Dendritic cell treated with granulocyte-macrophage colony-stimulating factor and Interleukin-4, amounts not matched to agents 40 ng/mL and 50 ng/mL, for 4 days (primary cell): ENCODE measurements around the gene PDIA3.
A peak's percentile ranks its signal among the peaks of the same experiment; 100 is the strongest.
"Not testable (repeated sequence)": the region's sequence is repeated elsewhere in the genome, so short reads cannot be mapped to it uniquely, and the experiment has no call there.

Experiments
- H3K27ac Mint-ChIP-seq: one replicate; pipeline ENCODE4 v1.8.0; 2022; ENCODE audit warnings: mild to moderate bottlenecking, mixed read lengths
- H3K27me3 Mint-ChIP-seq: one replicate; pipeline ENCODE4 v1.8.0; 2022; ENCODE audit warnings: mild to moderate bottlenecking, mixed read lengths
- H3K36me3 Mint-ChIP-seq: one replicate; pipeline ENCODE4 v1.8.0; 2022; ENCODE audit warnings: low read depth, mixed read lengths
- H3K4me1 Mint-ChIP-seq: one replicate; pipeline ENCODE4 v1.8.0; 2022; ENCODE audit warnings: low read depth, mixed read lengths
- H3K4me3 Mint-ChIP-seq: one replicate; pipeline ENCODE4 v1.8.0; 2022; ENCODE audit warnings: mild to moderate bottlenecking, moderate library complexity, mixed read lengths
- H3K9me3 Mint-ChIP-seq: one replicate; pipeline ENCODE4 v1.8.0; 2022; ENCODE audit warnings: mixed read lengths
- intact Hi-C: fragments of 100-400 bp; cut with micrococcal nuclease; formaldehyde crosslinking; loops from one replicate; pipeline ENCODE4 v1.15.0; 2022

PDIA3 gene

DNA sequence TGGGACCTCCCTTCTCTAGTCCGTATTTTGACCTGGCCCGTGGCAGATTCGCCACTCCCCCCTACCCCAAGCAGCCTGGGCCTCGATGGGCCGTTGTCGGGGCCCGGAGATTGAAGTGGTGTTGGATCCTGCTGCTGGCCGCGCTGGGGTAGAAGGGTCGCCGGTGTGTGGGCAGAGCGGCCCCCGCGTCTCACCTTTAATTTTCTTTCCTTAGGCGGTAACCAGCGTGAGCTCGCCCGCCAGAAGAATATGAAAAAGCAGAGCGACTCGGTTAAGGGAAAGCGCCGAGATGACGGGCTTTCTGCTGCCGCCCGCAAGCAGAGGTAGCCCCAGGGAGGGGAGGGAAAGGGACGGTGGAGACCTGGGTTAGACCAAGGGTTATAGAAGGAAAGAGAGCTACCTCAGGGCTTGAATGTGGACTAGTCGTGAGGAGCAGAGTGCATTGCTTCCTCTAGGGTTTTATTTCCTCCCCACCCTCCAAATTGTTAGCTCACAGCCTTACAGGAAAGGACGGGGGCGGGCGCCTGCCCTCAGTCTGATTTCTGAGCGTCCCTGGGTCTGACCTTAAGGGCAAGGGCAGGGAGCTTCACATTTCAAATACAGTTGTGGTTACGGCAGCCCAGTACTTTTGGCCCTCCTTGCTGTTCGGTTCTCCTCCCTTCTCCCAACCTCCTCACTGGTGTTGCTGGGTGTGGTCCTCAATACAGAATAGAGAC lies 46.7 kb downstream of the PDIA3 start:
- Mint-ChIP-seq H3K27me3 (no peaks in the 10 kb centered on the region), H3K4me3 (peak overlapping the region; percentile 82), H3K27ac (peak overlapping the region; percentile 100), H3K36me3 (peaks cover 65% of the 10 kb centered on the region), H3K9me3 (no peaks in the 10 kb centered on the region), H3K4me1 (peaks cover 52% of the 10 kb centered on the region)
- intact Hi-C loops, result loop anchor here (1.0 kb wide), 1 partner anchor 16 kb away; no protein-coding TSS in a partner anchor

DNA sequence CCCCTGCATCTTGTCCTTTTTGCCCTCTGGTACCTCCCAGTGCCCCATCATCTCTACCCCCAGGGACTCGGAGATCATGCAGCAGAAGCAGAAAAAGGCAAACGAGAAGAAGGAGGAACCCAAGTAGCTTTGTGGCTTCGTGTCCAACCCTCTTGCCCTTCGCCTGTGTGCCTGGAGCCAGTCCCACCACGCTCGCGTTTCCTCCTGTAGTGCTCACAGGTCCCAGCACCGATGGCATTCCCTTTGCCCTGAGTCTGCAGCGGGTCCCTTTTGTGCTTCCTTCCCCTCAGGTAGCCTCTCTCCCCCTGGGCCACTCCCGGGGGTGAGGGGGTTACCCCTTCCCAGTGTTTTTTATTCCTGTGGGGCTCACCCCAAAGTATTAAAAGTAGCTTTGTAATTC lies 47.4 kb downstream of the PDIA3 start:
- H3K36me3 Mint-ChIP-seq, result peaks cover 71% of the 10 kb centered on the region
- H3K4me3 Mint-ChIP-seq, result peak overlapping the region; percentile 82
- no peaks in the 10 kb centered on the region for H3K9me3 Mint-ChIP-seq
- peaks cover 59% of the 10 kb centered on the region for H3K4me1 Mint-ChIP-seq
- no peaks in the 10 kb centered on the region for H3K27me3 Mint-ChIP-seq
- peak overlapping the region; percentile 100 for H3K27ac Mint-ChIP-seq
- intact Hi-C loops, result loop anchor here (1.0 kb wide), 1 partner anchor 16 kb away; no protein-coding TSS in a partner anchor

DNA sequence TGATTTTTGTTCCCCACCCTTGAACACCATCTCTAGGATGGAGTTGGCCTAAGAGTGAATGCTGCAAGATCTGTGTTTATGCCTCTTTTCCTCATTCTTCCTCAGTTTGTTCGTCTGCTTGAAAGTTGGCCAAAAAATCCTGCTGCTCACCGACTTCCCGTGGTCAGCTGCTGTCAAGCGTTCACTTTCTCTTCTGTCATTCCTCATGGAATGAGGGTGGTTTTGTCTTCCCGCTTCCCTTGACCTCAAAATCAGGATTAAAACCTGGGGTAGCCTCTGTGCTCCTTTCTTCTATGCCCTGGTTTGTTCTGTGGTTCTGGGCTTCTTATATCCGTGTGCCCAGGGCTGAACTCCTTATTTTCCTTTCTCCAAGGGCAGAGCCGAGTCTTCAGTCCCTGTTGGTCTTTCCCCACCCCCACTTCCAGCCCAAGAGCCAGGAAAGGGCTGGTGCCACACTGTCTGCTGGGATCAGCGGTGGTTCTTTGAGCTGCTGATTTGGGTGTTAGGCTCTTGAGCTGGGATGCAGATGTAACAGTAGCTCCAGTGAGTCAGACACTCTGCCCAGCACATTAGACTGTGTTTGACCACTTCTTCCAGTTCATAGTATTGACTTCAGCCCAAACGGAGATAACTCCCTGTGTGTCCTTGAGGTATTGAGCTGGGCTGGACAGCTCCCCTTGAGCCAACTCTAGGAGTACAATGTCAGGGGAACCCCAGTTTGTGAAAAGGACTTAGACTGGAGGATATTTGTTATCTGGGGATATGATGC lies 48.2 kb downstream of the PDIA3 start:
- Mint-ChIP-seq H3K9me3 (no peaks in the 10 kb centered on the region), H3K4me1 (peaks cover 67% of the 10 kb centered on the region), H3K27me3 (no peaks in the 10 kb centered on the region), H3K36me3 (peaks cover 75% of the 10 kb centered on the region), H3K27ac (peak overlapping the region; percentile 74), H3K4me3 (peak overlapping the region; percentile 50)
- intact Hi-C loops, result no loop called here

DNA sequence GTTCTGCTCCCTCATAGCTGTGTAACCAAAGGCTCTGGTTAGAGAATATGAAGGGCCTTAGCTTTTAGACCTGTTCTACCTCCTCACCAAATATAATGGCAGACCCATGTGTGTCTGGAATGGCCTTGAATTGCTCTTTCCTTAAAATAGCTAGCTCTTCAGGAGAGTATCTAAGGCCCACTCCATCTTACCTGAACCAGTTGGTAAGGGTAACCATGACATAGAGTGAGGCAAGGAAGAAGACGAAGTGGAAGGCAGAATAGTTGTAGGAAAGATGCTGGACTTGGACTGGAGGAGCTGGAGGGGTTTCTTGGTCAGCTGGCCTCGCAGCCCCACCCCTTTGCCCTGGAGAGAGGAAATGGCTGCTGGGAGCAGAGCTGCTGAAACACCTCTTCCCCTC lies 49.0 kb downstream of the PDIA3 start:
- no peaks in the 10 kb centered on the region for H3K9me3 Mint-ChIP-seq
- intact Hi-C loops, result no loop called here
- no peak overlapping the region for H3K4me3 Mint-ChIP-seq
- H3K27ac Mint-ChIP-seq, result peak overlapping the region; percentile 74
- peaks cover 81% of the 10 kb centered on the region for H3K36me3 Mint-ChIP-seq
- no peaks in the 10 kb centered on the region for H3K27me3 Mint-ChIP-seq
- peaks cover 75% of the 10 kb centered on the region for H3K4me1 Mint-ChIP-seq

DNA sequence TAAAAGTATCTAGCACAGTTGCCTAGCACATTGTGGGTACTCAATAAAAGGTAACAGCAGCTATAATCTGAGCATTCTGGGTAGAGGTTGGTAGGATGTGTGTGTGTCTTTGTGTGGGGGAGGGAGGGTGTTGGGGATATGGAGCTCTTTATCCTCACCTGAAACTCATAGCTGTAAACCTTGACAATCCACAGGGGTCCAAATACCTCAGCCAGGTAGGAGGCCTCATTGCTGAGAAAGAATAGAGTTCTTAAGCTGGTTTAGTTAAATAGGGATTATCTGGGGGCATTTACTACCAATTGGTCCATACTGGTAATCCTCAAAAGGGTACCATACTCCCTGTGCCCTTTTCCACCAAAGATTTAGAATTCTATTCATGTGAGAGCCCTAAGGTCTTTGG lies 49.8 kb downstream of the PDIA3 start:
- no peak overlapping the region for H3K4me3 Mint-ChIP-seq
- intact Hi-C loops, result no loop called here
- H3K27me3 Mint-ChIP-seq, result no peaks in the 10 kb centered on the region
- H3K36me3 Mint-ChIP-seq, result peaks cover 88% of the 10 kb centered on the region
- H3K27ac Mint-ChIP-seq, result peak overlapping the region; percentile 85
- H3K9me3 Mint-ChIP-seq, result no peaks in the 10 kb centered on the region
- H3K4me1 Mint-ChIP-seq, result peaks cover 78% of the 10 kb centered on the region

DNA sequence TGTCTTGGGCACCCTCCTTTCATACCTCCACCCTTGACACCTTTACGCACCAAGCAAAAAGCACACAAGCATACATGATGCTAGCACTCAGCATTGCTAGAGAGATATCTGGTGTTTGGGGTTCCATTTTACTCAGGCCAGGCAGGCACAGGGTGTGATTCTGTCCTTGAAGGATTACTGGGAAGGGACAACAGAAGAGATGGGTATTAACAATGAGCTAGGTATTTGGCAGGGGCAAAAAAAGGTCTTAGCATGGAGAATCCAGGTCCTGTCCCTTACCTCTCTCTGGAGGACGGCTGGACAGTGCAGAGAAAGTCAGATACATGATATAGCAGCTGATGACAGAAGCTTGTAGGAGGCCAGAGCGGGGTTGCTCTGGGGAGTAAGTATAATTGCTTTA lies 50.3 kb downstream of the PDIA3 start:
- H3K36me3 Mint-ChIP-seq, result peaks cover 93% of the 10 kb centered on the region
- peak overlapping the region; percentile 85 for H3K27ac Mint-ChIP-seq
- intact Hi-C loops, result no loop called here
- H3K9me3 Mint-ChIP-seq, result no peaks in the 10 kb centered on the region
- peaks cover 79% of the 10 kb centered on the region for H3K4me1 Mint-ChIP-seq
- no peak overlapping the region for H3K4me3 Mint-ChIP-seq
- H3K27me3 Mint-ChIP-seq, result no peaks in the 10 kb centered on the region

DNA sequence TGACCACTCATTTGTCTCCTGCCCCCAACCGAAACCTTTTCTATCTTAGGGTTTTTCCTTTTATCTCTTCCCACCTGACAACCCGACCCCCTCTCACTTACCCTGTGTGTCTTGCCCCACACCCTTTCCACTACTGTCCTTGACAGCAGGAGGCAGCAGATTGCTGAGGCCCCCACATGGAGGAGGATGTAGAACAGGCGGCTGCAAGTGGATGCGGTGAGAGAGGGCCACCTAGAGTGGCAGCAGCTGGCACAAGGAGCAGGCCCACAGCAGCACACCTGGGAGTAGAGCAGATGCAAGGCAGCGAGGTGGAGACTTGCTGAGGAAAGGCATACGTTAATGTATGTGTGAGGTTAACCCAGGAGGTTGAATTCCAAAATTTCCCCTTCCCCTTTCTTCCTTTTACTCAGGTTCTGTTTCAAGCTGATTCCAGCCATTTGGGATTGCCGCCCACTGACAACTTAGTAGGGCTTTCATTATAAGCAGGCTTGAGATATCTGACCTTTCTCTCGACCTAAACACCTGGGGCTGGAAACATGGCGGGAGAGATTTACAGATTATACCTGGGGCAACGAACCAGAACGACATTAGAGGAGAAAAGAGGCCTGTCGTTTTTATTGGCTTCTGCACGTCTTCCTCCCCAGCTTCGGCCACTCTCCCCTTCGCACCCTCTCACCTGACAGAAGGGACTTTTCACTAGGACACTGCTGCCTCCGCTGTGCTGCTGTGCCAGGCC lies 53.1 kb downstream of the PDIA3 start:
- intact Hi-C loops, result no loop called here
- H3K4me3 Mint-ChIP-seq, result no peak overlapping the region
- H3K36me3 Mint-ChIP-seq, result peaks cover 97% of the 10 kb centered on the region
- peaks cover 66% of the 10 kb centered on the region for H3K4me1 Mint-ChIP-seq
- no peaks in the 10 kb centered on the region for H3K27me3 Mint-ChIP-seq
- peak overlapping the region; percentile 85 for H3K27ac Mint-ChIP-seq
- no peaks in the 10 kb centered on the region for H3K9me3 Mint-ChIP-seq

DNA sequence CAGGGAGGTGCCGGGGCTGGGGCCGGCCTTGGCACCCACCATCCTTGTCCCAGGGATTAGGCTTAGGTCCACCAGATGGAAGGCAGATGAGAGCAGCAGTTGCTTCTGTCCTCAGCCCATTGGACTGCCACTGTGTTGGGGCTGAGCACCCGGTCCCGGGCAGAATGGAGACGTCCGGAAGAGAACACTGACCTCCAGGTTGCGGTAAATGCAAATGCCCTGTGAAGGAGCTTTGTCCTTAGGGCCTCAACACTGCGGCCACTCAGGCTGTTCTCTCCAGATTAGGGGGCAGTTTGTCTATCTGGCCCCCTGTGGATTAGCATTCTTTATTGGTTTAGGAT lies 53.7 kb downstream of the PDIA3 start, which contains the start of gene SERINC4:
TSS of gene SERINC4 (minus strand) at position 276 of the 341 bp plus-strand sequence. CDS start at position 42, 234 bp downstream.
- intact Hi-C loops, result no loop called here
- no peaks in the 10 kb centered on the region for H3K27me3 Mint-ChIP-seq
- H3K36me3 Mint-ChIP-seq, result peaks cover 97% of the 10 kb centered on the region

DNA sequence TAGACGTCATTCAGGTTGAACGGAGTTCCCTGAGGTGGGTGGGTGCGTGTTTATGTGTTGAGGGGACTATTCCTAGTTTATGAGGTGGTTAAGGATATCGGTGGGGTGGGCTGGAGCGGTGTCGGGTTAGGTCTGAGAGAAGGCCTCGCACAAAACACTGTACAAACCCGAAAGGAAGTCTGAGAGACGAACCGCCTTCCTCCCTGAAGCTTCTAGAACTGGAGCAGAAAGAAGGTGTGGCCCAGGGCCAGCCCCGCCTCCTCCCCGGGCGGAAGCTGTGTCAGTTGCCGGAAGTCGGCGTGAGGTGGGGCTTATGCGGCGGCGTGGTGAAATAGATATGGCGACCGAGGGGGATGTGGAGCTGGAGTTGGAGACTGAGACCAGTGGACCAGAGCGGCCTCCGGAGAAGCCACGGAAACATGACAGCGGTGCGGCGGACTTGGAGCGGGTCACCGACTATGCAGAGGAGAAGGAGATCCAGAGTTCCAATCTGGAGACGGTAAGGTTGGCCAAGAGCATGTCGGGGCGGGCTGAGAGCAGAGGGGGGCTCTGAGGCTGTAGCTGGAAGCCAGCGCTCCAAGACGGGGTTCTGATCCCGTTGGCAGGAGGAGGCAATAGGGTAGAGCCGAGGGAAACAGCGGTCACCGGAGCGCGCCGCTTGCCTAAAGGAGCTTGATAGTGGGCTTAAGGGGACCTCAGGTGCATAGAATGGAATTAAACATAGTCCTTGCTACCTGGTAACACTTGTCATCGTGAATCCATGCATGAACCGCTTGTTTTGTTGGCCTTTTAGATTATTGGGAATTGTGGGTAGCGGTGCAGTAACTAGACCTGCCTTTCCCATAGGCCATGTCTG lies 54.3 kb downstream of the PDIA3 start, which contains the start of gene HYPK:
TSS of gene HYPK (plus strand) at position 314 of the 856 bp plus-strand sequence. CDS start at position 338, 24 bp downstream.
- intact Hi-C loops, result no loop called here
- Mint-ChIP-seq H3K36me3 (peaks cover 97% of the 10 kb centered on the region), H3K27ac (peak within 1 kb of the TSS; percentile 85), H3K4me1 (peaks cover 55% of the 10 kb centered on the region), H3K9me3 (no peaks in the 10 kb centered on the region), H3K4me3 (peak within 1 kb of the TSS; percentile 95), H3K27me3 (no peaks in the 10 kb centered on the region)

More for the DNA sequence above, 53.7 kb downstream of the PDIA3 start, which contains the start of gene SERINC4:
- Mint-ChIP-seq H3K27ac (peak within 1 kb of the TSS; percentile 85), H3K4me3 (peak within 1 kb of the TSS; percentile 95), H3K9me3 (no peaks in the 10 kb centered on the region), H3K4me1 (peaks cover 61% of the 10 kb centered on the region)

DNA sequence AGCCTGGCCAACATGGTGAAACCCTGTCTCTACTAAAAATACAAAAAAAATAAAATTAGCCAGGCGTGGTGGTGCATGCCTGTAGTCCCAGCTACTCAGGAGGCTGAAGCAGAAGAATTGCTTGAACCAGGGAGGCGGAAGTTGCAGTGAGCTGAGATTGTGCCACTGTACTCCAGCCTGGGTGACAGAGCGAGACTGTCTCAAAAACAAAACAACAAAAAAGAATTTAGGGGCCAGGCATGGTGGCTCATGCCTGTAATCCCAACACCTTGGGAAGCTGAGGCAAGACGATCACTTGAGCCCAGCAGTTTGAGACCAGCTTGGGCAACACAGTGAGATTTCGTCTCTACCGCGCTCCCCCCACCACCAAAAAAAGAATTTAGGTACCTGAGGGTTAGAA lies 56.4 kb downstream of the PDIA3 start:
- Mint-ChIP-seq H3K4me1 (peaks cover 35% of the 10 kb centered on the region), H3K36me3 (peaks cover 97% of the 10 kb centered on the region)
- H3K9me3 Mint-ChIP-seq, intact Hi-C loops, H3K27ac Mint-ChIP-seq, H3K27me3 Mint-ChIP-seq, H3K4me3 Mint-ChIP-seq: not testable (repeated sequence)

DNA sequence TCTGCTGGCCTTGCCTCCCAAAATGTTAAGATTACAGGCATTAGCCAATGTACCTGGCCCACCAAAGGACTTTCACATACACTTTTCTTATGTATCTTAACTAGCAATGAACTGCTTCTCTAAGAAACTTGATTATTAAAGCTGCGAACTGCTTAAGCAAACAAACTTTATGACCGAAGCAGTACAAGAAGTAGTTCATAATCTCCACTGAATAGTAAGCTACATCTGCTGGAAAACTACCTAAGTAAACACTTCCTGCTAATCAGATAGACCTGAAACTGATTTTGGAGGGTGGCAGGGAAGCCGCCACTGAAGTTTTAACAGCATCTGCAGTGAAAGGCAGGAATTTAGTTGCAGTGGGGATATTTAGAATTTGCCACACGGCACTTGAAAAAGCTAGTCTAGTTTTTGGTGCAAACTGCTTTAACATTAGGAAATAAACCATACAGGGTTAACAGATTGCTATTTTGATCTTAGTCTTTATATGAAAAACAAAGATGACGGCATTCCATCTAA lies 62.3 kb downstream of the PDIA3 start:
- intact Hi-C loops, result no loop called here
- Mint-ChIP-seq H3K9me3 (no peaks in the 10 kb centered on the region), H3K27ac (no peak overlapping the region), H3K27me3 (no peaks in the 10 kb centered on the region), H3K4me1 (peaks cover 6% of the 10 kb centered on the region), H3K36me3 (peaks cover 91% of the 10 kb centered on the region), H3K4me3 (no peak overlapping the region)

DNA sequence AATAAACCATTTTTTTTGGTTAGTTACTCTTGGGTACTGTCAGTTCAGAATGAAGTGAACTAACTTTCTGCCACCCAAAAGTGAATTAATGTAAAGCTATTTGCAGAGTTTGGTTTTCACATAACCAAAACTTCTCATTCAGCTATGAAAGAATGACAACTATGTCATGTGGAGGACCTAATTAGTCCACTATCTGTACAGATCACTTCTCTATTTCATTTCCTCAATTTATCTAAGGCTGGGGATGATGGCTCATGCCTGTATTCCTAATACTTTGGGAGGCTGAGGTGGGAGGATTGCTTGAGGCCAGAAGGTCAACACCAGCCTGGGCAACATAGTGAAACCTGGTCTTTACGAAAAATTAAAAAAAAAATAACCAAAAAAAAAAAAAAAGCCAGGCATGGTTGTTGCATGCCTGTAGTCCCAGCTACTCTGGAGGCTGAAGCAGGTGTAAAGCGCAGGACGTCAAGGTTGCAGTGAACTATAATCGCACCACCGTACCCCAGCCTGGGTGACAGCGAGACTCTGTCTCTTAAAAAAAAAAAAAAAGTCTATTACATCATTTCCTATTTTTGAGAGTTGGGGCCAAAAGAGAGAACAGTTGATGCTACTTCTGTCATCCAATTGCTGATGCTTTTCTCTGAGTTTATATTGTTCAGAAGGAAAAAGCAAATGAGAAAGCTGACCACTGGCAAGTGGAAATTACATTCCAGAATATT lies 62.9 kb downstream of the PDIA3 start:
- intact Hi-C loops, result no loop called here

More for the DNA sequence above, 62.9 kb downstream of the PDIA3 start:
- peaks cover 91% of the 10 kb centered on the region for H3K36me3 Mint-ChIP-seq
- peaks cover 6% of the 10 kb centered on the region for H3K4me1 Mint-ChIP-seq
- no peak overlapping the region for H3K4me3 Mint-ChIP-seq
- H3K9me3 Mint-ChIP-seq, result no peaks in the 10 kb centered on the region
- H3K27ac Mint-ChIP-seq, result no peak overlapping the region
- no peaks in the 10 kb centered on the region for H3K27me3 Mint-ChIP-seq
